Measurements from ENCODE around the gene WSB1.

DNA sequence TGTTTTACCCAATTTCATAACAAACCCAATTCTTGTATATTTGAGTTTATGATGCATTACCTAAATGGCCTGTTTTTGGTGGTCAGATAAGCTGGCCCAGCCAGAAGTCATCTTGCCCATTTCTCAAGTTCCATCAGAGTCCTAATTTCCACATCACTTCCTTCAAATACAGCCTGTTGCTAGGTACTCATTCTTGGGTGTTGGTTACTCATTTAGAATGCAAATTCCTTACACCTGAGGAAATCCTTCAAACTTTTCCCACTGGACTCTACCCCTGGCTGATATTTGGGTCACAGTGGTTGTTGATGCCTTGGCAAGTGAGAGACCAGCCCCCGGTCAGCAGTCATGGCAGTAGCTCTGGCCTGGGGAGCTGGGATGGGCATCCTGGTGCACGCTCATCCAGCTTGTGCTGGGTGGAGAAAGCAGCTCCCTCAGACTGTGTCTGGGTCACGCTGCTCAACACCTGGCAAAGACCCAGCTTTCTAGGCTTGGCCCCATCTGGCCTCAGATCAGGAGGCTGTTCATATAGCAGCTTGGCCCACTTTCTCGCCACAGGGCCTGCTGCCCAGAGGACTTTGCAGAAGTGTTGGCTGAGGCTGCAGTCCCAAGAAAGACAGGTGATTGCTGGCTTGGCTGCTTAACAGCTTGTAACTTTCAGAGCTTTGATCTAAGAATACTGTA lies 25.8 kb downstream of the WSB1 start:
- TF ChIP-seq CTCF (IDR thresholded peaks at IDR 0.05) (no peak), POLR2A (IDR thresholded peaks at IDR 0.05) (no peak)

All from gastroesophageal sphincter (tissue), 3 donors.